Activated naive CD4-positive, alpha-beta T cell treated with anti-CD3 and anti-CD28 coated beads, Interleukin-2, amount 50 U/mL, for 24 hours (primary cell): ENCODE measurements around the gene STXBP5L.
"Not testable (repeated sequence)": the region's sequence is repeated elsewhere in the genome, so short reads cannot be mapped to it uniquely, and the experiment has no call there.

ENCODE experiments used
- H3K27ac Mint-ChIP-seq: one replicate; pipeline ENCODE4 v1.8.0; 2021; ENCODE audit warnings: mild to moderate bottlenecking, mixed read lengths
- H3K27me3 Mint-ChIP-seq: one replicate; pipeline ENCODE4 v1.8.0; 2021; ENCODE audit warnings: mixed read lengths
- H3K36me3 Mint-ChIP-seq: one replicate; pipeline ENCODE4 v1.8.0; 2021; ENCODE audit warnings: mixed read lengths
- H3K4me1 Mint-ChIP-seq: one replicate; pipeline ENCODE4 v1.8.0; 2021; ENCODE audit warnings: mixed read lengths
- H3K4me3 Mint-ChIP-seq: one replicate; pipeline ENCODE4 v1.8.0; 2021; ENCODE audit warnings: mild to moderate bottlenecking, mixed read lengths
- H3K9me3 Mint-ChIP-seq: one replicate; pipeline ENCODE4 v1.8.0; 2021; ENCODE audit warnings: mixed read lengths

The STXBP5L gene

DNA sequence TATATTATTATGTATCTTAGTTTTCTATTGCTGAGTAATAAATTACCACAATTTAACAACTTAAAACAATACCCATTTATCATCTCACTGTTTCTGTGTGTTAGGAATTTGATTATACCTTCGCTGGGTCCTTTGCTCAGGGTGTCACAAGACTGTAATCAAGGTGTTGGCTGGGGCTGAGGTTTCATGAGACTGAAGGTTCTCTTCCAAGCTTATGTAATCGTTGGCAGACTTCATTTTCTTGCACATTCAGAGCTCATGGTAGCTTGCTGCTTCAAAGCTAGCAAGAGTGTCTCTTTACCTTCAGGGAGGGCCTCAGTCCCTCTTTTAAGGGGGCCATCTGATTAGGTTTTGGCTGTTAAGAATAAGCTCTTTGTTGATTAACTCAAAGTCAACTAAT lies 344.7 kb downstream of the STXBP5L start:
- H3K4me1 Mint-ChIP-seq = no peaks in the 10 kb centered on the region
- H3K4me3 Mint-ChIP-seq = no peak overlapping the region
- H3K27ac Mint-ChIP-seq = no peak overlapping the region

DNA sequence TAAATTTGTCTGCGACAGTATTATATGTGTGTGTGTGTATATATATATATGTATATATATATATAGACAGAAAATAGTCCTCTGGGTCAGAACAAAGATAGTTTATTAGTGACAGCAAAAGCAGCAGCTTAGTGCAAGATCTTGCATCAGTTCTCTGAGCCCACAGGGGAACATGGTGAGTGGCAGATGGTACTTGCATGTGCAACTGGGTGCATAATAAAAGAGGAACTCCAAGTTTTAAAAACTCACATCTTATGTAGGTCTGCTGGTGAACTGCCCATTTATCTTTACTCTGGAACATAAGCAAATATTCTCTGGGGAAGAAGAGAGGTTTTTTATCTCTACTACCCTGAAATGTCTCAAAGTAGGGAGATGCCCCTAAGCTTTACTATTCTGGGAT lies 361.4 kb downstream of the STXBP5L start:
- Mint-ChIP-seq H3K27me3 (no peaks in the 10 kb centered on the region), H3K9me3 (peaks cover 20% of the 10 kb centered on the region), H3K36me3 (no peaks in the 10 kb centered on the region), H3K4me1 (no peaks in the 10 kb centered on the region), H3K4me3 (no peak overlapping the region), H3K27ac (no peak overlapping the region)

More for the DNA sequence above, 344.7 kb downstream of the STXBP5L start:
- Mint-ChIP-seq H3K27me3 (peaks cover 3% of the 10 kb centered on the region), H3K36me3 (no peaks in the 10 kb centered on the region), H3K9me3 (peaks cover 8% of the 10 kb centered on the region)

DNA sequence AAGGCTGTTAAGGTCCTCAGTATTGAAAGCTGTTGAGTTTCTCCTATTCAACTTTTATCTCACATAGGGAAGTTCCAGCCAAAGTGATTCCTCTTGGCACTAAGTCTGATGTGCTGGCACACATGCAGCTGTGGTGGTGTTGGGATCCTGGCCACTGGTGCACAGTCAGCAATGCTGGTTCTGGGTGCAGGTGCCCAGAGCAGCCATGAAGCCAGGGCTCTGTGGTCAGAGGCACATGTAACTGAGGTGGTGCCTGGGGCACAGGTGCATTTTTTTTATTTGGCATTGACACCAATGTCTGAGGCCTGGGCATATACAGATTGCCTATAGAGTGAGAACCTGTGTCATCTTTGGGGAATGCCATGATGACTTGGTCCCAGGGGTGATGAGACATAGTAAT lies 366.4 kb downstream of the STXBP5L start:
- no peak overlapping the region for H3K27ac Mint-ChIP-seq
- H3K9me3 Mint-ChIP-seq = peaks cover 25% of the 10 kb centered on the region
- no peaks in the 10 kb centered on the region for H3K36me3 Mint-ChIP-seq
- no peaks in the 10 kb centered on the region for H3K4me1 Mint-ChIP-seq
- no peaks in the 10 kb centered on the region for H3K27me3 Mint-ChIP-seq
- H3K4me3 Mint-ChIP-seq = no peak overlapping the region

DNA sequence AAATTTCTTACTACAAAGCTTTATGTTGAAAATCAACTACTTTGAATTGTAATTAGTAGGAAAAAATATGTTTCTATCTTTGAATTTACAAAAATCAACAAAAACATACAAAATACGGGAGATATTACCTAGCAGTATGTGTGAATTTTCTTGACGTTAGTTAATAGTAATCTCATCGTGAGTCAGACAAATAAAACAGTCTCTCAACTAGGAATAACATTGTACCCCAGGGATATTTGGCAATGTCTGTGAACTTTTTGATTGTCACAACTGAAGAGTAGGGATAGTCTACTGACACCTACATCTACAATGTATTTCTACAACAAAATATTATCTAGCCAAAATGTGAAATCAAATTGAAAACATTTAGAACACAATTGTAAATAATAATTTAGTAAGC lies 387.4 kb downstream of the STXBP5L start:
- no peaks in the 10 kb centered on the region for H3K4me1 Mint-ChIP-seq
- no peaks in the 10 kb centered on the region for H3K36me3 Mint-ChIP-seq
- no peak overlapping the region for H3K27ac Mint-ChIP-seq
- H3K9me3 Mint-ChIP-seq = peaks cover 10% of the 10 kb centered on the region
- H3K27me3 Mint-ChIP-seq = peaks cover 1% of the 10 kb centered on the region
- H3K4me3 Mint-ChIP-seq = no peak overlapping the region

DNA sequence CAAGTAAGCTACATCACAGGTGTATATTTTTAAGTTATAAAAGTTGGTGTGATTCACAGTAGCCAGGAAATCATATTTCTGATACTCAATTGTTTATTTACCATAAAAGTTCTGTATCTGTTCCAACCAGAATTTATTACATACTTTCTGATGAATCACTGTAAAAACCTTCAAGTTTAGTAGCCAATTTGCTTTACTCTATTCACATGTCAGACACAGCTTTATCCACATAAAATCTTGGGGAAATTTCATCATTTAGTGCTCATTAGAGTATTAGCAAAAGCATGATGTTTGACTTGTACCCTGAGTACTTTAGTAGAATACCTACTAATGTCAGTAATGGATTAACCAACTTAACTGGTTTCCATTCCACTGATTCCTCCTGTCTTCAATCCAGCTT lies 388.0 kb downstream of the STXBP5L start:
- Mint-ChIP-seq H3K27ac (no peak overlapping the region), H3K9me3 (peaks cover 12% of the 10 kb centered on the region), H3K27me3 (peaks cover 1% of the 10 kb centered on the region), H3K4me3 (no peak overlapping the region), H3K4me1 (no peaks in the 10 kb centered on the region), H3K36me3 (no peaks in the 10 kb centered on the region)

DNA sequence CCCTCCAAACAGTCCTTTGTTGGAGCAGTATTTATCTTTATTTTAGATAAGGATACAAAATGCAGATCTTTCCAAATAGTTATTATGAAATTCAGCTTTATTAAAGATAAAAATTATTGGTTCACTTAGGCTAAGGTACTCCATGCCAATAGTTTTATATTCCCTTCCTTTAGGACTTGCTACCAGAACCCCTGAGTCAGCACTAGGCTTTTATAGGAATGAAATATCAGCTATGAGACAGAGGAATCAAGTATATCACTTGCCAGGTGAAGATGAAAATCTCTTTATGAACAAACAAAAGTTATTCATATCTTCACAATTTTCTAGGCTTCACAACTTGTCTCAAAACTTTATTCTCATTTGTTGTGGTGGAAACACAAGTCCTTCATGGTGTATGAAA lies 416.3 kb downstream of the STXBP5L start:
- no peak overlapping the region for H3K27ac Mint-ChIP-seq
- H3K36me3 Mint-ChIP-seq = no peaks in the 10 kb centered on the region
- H3K4me3 Mint-ChIP-seq = no peak overlapping the region
- H3K27me3 Mint-ChIP-seq = no peaks in the 10 kb centered on the region
- H3K9me3 Mint-ChIP-seq = no peaks in the 10 kb centered on the region
- no peaks in the 10 kb centered on the region for H3K4me1 Mint-ChIP-seq

DNA sequence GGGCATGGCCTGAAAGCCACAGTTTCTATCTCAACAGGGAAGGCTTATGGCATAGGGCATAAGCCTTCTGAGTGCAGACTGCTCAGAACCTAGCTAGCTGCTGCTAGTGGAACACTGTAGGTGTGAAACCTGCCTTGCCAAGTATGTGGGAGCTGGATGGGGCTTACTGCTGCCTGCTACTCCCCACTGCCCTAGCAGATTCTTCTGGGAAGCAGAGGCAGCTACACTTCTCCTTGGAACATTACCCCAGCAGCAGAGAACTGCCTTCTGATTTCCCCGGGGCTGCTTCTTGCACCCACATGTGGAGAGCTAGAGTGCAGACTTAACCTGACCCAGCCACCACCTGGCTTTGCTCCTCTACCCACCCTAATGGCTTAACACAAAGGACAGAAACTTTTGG lies 422.1 kb downstream of the STXBP5L start:
- no peak overlapping the region for H3K27ac Mint-ChIP-seq
- peaks cover 6% of the 10 kb centered on the region for H3K27me3 Mint-ChIP-seq
- no peaks in the 10 kb centered on the region for H3K36me3 Mint-ChIP-seq
- H3K4me3 Mint-ChIP-seq = no peak overlapping the region
- H3K4me1 Mint-ChIP-seq = no peaks in the 10 kb centered on the region
- H3K9me3 Mint-ChIP-seq = no peaks in the 10 kb centered on the region

DNA sequence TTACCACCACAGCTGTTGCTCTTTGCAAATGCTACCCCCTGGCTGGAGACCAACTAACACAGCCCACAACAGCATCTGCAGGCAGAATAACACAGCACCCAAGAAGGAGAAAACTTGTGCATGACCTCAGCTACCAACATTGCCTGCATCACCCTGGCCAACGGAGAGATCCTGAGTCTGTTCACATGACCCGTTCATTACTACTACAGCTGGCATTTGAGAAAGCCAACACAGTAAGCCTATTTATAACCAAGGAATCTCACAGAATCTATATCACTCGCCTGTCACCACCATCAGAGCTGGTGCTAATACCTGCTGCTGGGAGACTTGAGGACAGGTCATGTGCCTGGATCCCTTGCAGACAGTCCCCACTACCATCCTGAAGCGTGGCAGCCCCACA lies 422.6 kb downstream of the STXBP5L start:
- H3K9me3 Mint-ChIP-seq = no peaks in the 10 kb centered on the region
- H3K27me3 Mint-ChIP-seq = peaks cover 6% of the 10 kb centered on the region
- H3K4me1 Mint-ChIP-seq = no peaks in the 10 kb centered on the region
- H3K27ac Mint-ChIP-seq = no peak overlapping the region
- no peak overlapping the region for H3K4me3 Mint-ChIP-seq
- no peaks in the 10 kb centered on the region for H3K36me3 Mint-ChIP-seq

DNA sequence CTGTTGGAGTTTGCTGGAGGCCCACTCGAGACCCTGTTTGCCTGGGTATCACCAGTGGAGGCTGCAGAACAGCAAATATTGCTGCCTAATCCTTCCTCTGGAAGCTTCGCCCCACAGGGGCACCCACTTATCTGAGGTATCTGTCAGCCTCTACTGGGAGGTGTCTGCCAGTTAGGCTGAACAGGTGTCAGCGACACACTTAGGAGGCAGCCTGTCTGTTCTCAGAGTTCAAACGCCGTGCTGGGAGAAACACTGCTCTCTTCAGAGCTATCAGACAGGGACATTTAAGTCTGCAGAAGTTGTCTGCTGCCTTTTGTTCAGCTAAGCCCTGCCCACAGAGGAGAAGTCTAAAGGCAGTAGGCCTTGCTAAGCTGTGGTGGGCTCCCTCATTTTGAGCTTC lies 448.0 kb downstream of the STXBP5L start:
- peaks cover 16% of the 10 kb centered on the region for H3K9me3 Mint-ChIP-seq
- not testable (repeated sequence) for H3K36me3 Mint-ChIP-seq, H3K4me3 Mint-ChIP-seq, H3K27ac Mint-ChIP-seq, H3K4me1 Mint-ChIP-seq, H3K27me3 Mint-ChIP-seq

DNA sequence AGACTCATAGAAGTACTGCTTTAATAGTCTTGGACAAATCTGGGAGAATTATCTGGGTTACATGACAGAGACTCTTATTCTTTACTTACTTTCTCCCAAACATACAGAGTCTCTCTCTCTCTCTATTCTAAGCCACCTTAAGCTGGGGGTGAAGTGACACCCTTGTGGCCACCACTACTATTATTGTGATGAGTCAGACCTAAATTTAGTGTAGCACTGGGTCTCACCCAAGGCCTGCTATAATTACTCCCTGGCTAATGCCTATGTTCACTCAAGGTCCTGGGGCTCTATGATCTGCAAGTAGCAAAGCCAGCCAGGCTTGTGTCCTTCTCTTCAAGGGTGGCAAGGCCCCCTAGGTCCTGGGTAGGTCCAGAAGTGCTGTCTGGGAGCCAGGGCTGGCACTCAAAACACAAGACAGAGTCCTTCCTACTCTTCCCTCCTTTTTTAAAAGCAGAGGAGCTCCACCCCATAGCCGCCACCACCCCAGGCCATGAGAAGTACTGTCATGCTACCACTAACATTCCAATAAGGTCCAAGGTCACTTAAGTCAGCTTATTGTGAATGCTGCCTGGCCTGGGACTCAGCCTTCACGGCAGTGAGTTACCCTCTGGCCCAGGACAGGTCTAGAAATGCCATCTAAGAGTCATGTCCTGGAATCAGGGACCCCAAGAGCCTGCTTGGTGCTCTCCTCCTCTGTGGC lies 454.2 kb downstream of the STXBP5L start:
- Mint-ChIP-seq H3K36me3 (no peaks in the 10 kb centered on the region), H3K27ac (no peak overlapping the region), H3K27me3 (no peaks in the 10 kb centered on the region), H3K9me3 (peaks cover 18% of the 10 kb centered on the region), H3K4me3 (no peak overlapping the region), H3K4me1 (no peaks in the 10 kb centered on the region)

DNA sequence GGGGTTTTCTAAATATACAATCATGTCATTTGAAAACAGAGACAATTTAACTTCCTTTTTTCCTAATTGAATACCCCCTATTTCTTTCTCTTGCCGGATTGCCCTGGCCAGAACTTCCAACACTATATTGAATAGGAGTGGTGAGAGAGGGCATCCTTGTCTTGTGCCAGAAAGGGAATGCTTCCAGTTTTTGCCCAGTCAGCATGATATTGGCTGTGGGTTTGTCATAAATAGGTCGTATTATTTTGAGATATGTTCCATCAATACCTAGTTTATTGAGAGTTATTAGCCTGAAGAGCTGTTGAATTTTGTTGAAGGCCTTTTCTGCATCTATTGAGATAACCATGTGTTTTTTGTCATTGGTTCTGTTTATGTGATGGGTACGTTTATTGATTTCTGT lies 480.3 kb downstream of the STXBP5L start:
- not testable (repeated sequence) for H3K4me1 Mint-ChIP-seq, H3K4me3 Mint-ChIP-seq, H3K9me3 Mint-ChIP-seq, H3K27ac Mint-ChIP-seq, H3K36me3 Mint-ChIP-seq, H3K27me3 Mint-ChIP-seq

DNA sequence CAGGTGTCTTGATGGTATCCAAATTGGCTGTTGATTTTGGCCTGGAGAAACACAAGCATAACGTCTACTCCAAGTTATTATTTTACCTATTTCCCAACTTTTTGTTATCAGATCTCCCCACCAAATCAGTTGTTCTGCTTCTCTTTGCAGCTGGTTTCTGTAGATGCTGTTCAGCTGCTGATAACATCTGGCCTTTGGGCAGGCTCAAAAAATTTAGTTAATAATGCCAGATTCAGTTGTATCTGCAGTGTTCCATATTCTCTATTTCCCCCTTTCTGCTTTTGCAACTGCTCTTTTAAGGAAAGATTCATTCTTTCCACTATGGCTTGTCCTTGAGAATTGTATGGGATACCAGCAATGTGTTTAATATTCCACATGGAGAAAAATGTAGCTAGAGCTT lies 488.0 kb downstream of the STXBP5L start:
- H3K27ac Mint-ChIP-seq, H3K36me3 Mint-ChIP-seq, H3K4me3 Mint-ChIP-seq, H3K27me3 Mint-ChIP-seq, H3K9me3 Mint-ChIP-seq, H3K4me1 Mint-ChIP-seq: not testable (repeated sequence)

DNA sequence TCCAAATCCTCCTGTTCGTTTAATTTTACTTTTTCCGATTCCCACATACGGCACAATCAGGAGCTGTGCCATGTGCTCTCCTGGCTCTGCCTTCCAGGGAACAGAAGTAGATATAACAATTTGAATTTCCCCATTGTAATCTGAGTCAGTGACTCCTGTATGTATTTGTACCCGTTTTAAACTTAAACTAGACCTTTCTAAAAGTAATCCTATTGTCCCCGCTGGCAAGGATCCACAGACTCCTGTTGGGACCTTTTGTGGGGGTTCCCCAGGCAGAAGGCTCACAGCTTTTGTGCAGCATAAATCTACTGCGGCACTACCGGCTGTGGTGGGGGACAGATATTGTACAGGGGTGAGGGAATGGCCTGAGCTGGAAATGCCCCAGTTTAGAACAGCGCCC lies 490.0 kb downstream of the STXBP5L start:
- not testable (repeated sequence) for H3K9me3 Mint-ChIP-seq, H3K27ac Mint-ChIP-seq, H3K4me3 Mint-ChIP-seq, H3K27me3 Mint-ChIP-seq, H3K4me1 Mint-ChIP-seq, H3K36me3 Mint-ChIP-seq

DNA sequence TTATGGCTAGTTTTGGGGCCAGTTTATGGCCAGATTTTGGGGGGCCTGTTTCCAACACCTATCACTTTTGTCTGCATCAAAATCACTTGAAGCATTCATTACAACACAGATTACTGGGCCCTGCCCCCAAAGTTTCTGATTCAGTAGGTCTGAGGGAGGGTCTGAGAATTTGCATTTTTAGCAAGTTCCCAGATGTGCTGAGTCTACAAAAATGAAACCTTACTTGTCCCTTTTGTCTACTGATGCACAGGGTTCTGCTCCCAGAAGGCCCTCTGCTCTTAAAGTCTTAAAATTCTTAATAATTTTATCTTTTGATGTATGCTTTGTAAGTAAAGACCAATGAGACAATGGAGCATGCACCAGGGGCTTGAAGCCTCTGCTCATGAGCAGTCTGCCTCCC lies 491.8 kb downstream of the STXBP5L start:
- Mint-ChIP-seq H3K36me3 (no peaks in the 10 kb centered on the region), H3K4me3 (no peak overlapping the region), H3K27me3 (peaks cover 8% of the 10 kb centered on the region), H3K9me3 (no peaks in the 10 kb centered on the region), H3K4me1 (no peaks in the 10 kb centered on the region), H3K27ac (no peak overlapping the region)

DNA sequence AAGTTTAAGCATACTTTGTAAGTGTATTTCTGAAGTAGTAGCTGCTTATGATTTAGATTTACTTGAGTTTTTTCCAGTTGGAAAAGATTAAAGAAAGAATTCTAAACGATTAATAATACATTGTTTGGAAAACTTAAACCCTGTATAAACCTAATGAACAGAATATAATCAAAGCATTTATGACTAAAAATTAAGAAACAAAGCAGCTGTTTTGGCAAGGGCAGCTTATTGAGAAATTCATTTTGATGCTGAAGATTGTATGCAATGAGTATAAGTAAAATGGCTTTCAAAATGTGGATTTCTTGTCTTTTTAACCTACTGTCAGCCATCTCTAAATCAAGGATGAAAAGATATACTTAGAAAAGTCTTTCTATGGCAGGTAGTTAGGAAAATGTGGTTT lies 497.6 kb downstream of the STXBP5L start:
- Mint-ChIP-seq H3K9me3 (no peaks in the 10 kb centered on the region), H3K27me3 (peaks cover 8% of the 10 kb centered on the region), H3K36me3 (no peaks in the 10 kb centered on the region), H3K4me3 (no peak overlapping the region), H3K4me1 (no peaks in the 10 kb centered on the region), H3K27ac (no peak overlapping the region)

DNA sequence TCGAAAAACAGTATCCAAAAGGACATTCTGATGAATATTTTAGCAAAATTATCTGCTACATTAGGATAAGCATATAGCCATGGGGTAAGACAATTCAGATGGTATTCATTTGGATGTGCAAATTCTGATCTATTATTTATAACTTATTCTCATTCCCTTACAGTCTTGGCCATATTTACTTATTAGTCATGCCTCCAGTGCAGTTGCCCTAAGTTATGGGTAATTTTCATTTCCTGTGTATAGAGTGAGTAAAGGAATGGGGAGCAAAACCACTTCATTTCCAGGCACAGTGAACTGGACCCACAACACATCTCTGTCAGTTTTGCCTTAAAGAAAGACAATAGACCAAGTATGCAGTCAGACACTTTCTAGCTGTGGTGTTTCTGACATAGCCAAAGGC lies 503.5 kb downstream of the STXBP5L start:
- H3K4me1 Mint-ChIP-seq = no peaks in the 10 kb centered on the region
- peaks cover 8% of the 10 kb centered on the region for H3K27me3 Mint-ChIP-seq
- H3K27ac Mint-ChIP-seq = no peak overlapping the region
- no peaks in the 10 kb centered on the region for H3K9me3 Mint-ChIP-seq
- H3K4me3 Mint-ChIP-seq = no peak overlapping the region
- no peaks in the 10 kb centered on the region for H3K36me3 Mint-ChIP-seq

DNA sequence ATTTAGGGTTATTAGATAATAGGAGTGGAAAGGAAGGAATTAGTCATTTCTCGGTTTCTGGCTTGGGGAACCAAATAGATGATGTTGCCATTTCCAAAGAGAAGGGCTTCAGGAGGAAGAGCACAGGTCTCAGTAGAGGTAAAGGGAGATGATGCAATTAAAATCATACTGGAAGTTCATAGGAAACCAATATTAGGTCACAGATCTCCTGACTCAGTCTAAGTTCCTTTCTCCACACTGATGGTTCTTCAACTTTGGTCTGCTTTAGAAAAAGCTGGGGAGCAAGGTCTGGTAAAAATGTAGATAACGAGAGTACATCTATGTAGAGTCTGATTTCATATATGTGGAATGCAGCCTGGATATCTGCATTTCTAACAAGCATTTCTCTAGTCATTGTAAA lies 506.9 kb downstream of the STXBP5L start:
- Mint-ChIP-seq H3K27ac (peak overlapping the region; percentile 15), H3K4me3 (no peak overlapping the region), H3K9me3 (no peaks in the 10 kb centered on the region), H3K36me3 (no peaks in the 10 kb centered on the region), H3K4me1 (no peaks in the 10 kb centered on the region), H3K27me3 (peaks cover 2% of the 10 kb centered on the region)
